KG1 (cell line): ENCODE results near the gene ENAH.
"Not testable (repeated sequence)": the region's sequence is repeated elsewhere in the genome, so short reads cannot be mapped to it uniquely, and the experiment has no call there.

Experiments
- DNase-seq: peaks from one replicate; lab custom pipeline; 2025; lab: John Stamatoyannopoulos, UW

ENAH gene

DNA sequence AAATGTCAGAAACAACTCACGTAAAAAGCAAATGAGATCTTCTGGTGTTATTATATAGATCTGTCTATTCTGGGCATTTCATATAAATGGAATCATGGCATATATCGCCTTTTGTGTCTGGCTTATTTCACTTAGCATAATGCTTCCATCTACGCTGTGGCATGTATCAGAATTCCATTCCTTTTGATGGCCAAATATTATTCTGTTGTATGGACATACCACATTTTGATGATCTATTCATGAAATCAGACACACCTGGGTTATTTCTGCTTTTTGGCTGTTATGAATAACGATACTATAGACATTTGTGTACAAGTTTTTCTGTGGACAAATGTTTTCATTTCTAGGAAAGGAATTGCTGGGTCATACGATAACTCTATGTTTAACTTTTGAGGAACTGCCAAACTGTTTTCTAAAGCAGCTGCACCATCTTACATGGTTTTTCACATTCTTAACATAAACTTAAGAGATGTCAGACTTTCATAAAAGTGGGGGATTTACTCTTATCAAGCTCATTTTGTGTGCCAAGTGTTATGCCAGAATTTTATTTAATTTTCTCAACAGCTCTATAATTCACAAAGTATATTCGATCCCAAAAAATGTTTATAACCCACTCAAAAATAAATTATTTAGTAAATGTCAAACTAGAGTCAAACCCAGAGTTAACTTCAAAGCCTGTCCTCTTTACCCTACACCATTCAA is 7.6 kb downstream of the ENAH start:
- DNase-seq: no peak

DNA sequence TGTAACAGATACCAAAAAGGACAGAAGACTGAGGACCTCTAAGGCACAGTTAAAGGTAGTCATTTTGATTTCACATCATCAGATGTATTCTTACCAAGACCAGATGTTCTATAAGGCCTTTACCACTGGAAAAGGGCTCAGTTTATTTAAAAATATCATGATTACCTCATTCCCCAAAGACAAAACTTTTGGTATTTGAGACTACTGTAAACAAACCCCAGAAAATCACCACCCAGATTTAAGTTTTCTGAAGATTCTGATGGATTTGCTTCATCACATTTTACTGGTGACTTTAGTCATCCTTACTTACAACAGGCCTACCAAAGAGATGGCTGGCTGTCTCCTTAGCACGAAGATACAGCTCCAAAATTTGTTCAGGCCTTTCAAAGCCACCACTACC is 8.3 kb downstream of the ENAH start:
- DNase-seq: no peak

DNA sequence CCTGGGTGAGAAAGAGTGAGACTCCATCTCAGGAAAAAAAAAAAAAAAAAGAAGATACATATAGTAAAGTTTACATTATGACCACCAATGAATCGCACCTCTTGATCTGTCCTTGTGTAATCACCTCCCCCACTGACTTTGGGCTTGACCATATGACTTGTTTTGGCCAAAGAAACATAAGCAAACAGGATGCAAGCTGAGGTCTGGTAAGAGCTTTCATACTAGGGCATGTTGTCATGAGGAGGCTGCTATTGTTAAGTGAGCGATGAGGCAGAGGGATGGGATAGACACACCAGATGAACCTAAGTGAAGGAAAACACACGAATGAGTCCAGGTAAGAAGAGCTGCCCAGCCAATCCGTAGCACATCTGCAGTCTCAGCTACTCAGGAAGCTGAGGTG is 10.7 kb downstream of the ENAH start:
- DNase-seq: no peak

DNA sequence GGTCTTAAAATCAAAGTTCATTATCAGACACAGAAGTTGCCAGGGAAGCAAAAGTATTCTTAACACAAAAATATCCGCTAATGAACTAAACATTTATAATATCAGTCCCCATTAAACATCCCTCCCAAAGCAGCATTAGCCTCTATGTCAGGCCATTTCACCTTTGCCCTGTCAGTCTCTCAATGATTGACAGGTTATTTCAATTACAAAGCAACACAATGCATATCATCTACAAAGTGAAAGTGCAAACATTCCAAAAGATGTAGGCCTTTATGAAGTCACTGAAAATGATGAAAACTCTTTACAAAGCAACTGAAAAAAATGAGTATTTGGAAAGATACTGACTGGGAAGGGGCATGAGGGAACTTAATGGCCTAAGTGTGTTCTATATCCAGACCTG is 14.1 kb downstream of the ENAH start:
- DNase-seq: no peak

DNA sequence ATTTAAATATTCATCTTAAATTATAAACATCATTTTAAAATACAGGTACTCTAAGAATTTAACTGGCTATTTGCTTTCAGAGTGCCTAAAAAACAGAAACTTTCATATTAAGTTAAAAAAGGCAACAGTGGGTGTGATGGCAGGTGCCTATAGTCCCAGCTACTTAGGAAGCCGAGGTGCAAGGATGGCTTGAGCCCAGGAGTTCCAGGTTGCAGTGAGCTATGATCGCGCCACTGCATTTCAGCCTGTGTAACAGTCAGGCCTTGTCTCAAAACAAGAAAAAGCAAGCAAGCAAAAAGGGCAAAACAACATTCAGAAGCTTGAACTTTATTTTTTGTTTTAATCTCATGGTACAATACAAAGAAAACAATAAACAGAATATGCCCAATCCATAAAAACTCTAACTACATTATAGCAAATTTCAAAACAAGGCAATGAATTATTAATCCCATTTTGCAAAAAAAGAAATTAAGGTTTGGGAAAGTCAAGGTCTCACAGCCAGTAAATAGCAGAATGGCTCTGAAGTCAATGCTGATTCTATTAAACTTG is 15.2 kb downstream of the ENAH start:
- DNase-seq: no peak

DNA sequence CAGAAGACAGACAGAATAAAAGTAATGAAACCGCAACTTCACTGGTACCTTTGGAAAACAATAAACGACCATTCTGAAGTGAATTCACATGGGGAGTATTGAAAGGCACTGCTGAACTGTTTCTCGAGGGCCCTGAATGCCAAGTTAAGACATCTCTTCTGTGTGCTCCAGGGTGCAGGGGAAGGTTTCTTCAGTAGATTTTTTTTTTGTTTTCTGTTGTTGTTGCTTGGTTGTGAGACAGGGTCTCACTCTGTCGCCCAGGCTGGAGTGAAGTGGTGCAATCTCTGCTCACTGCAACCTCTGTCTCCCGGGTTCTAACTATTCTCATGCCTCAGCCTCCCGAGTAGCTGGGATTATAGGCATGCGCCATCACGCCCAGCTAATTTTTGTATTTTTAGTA is 15.9 kb downstream of the ENAH start:
- not testable (repeated sequence) for DNase-seq

DNA sequence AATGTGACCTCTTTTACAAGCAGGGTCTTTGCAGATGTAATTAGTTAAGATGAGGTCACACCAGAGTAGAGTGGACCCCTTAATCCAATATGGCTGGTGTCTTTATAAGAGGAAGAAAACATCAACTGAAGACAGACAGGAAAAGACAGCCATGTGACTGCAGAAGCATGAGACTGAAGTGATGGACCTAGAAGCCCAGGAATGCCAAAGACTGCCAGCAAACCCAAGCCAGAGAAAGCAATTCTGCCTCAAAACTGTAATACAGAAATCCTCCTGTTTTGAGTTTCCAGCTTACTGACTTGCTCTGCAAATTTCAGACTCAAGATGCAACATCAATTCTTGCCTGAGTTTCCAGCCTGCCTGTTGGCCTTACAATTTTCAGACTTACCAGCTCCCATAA is 17.3 kb downstream of the ENAH start:
- no peak for DNase-seq

DNA sequence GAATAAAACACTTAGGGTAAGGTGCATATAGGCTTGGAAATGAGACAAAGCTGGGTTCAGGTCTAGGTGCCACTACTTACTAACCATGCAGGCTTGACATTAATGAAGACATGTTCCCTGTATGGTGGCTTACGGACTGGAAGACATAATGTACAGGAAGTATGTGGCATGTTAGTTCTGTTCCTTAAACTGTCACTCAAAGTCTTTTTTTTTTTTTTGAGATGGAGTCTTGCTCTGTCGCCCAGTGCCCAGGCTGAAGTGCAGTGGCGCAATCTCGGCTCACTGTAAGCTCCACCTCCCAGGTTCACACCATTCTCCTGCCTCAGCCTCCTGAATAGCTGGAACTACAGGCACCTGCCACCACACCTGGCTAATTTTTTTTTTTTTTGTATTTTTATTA is 20.1 kb downstream of the ENAH start:
- DNase-seq: not testable (repeated sequence)

DNA sequence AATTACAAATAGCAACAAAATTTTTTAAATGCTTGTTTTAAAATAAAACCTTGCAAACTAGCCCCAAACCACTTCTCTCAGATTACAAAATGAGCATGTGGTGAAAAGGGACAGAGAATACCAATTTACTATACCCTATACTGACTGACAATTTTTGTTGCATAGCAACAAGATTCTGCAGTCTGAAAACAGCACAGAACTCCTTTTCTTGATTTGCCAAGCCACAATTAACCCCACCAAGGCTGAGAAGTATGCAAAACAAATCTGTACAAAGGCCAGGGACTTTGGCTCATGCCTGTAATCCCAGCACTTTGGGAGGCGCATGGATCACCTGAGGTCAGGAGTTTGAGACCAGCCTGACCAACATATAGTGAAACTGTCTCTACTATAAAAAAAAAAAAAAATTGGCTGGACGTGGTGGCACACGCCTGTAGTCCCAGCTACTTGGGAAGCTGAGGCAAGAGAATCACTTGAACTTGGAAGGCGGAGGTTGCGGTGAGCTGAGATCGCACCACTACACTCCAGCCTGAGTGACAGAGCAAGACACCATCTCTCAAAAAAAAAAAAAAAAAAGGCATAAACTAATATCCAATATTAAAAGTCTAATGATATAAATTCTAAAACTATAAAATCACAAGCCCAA is 21.8 kb downstream of the ENAH start:
- DNase-seq: no peak

DNA sequence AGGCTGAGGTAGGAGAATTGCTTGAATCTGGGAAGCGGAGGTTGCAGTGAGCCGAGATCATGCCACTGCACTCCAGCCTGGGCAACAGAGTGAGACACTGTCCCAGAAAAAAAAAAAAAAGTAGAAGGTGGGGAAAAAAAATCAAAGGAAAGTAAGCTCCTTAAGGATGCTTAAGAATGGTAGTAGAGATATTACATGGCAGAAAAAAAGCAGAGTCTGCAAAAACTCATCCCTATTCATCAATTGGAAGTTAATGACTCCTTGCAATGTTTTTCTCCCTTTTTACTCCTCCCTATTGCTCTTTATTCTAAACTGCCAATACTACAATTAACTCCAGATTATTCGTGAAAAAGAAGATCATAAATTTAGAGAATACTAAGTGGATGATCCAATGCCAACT is 23.4 kb downstream of the ENAH start:
- no peak for DNase-seq

DNA sequence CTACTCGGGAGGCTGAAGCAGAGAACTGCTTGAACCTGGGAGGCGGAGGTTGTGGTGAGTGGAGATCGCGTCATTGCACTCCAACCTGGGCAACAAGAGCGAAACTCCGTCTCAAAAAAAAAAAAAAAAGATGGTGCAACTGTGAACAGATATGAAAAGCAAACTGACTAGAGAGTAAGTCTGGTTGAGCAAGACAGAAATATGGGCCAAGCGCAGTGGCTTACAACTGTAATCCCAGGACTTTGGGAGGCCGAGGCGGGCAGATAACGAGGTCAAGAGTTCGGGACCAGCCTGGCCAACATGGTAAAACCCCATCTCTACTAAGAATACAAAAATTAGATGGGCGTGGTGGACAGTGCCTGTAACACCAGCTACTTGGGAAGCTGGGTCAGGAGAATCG is 24.1 kb downstream of the ENAH start:
- DNase-seq: not testable (repeated sequence)

DNA sequence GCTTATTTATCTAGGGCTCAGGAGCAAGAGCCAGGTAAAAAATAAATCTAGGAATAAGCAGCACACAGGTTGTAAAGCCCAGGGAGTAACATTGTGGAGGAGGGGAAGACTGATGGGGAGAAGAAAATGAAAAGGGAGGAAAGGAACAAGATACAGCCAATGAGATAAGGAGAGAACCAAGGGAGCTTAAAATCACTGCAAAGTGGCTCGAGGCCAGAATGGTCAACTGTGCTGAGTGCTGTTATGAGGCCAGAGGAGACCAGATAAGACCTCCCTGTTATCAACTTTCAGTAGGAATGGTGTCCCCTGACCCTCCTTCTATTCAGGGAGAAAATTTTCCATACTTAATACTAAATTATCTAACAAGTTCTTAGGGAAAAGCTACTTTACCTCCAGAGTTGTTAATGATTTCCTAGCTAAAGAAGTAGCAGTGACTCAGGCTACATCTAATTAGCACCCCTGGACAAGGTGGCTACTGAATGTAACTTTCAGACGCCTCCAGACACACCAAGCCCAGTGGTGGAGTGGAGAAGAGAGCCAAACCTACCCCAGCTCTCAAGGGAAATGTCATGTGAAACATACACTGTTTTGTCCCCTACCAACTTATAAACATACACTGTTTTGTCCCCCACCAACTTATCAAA is 25.5 kb downstream of the ENAH start:
- no peak for DNase-seq

DNA sequence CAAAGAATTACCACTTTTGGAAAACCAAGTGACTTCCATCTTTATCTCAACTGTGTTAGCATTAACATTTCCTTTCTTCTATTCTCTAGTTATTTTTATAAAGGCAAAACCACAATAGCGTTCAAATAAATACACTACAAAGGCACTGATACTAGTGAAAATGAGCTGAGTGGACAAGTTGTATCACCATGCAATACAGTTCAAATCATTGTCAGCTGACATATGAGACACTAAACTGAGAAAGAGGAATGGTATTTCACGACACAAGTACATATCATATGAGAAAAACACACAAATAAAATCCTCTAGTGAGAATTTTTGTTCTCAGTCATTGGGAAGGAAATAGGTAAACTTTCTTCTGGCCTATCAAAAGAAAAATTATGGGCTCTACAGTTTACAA is 26.2 kb downstream of the ENAH start:
- no peak for DNase-seq

DNA sequence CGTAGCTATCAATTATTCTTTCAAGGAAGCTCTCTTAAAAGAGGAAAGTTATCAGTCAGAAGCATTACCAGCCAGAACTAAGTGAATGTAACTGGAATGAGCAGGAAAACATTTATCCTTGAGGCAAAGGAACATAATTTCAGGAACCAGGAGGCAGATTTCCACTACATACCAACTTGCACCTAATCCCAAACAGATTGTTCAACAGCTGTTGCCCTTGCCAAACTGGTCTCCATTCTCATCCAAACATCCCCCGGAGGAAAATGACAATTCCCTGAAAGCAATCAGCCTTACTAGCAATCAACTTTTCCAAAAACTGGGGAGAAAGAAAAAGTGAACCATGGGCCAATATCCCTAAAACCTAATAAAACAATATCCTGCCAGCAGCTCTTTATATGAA is 35.0 kb downstream of the ENAH start:
- DNase-seq: no peak

DNA sequence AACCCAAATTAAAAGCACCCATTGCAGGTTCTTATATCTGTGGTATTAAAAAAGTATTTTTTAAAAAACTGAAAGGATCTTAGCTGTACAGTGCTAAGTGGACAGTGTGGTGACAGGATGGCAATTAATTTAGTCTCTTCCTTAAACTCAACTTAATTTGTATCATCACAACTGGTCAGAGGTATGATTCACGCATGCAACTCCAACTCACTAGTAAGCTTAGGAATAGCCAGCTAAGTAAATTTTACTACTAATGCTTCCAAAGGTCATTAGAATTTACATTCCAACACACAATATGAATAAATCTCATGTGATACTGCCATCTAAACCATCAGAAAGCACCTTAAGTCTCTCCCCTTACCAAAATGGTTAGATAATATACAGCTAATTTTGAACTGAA is 35.4 kb downstream of the ENAH start:
- DNase-seq: no peak

DNA sequence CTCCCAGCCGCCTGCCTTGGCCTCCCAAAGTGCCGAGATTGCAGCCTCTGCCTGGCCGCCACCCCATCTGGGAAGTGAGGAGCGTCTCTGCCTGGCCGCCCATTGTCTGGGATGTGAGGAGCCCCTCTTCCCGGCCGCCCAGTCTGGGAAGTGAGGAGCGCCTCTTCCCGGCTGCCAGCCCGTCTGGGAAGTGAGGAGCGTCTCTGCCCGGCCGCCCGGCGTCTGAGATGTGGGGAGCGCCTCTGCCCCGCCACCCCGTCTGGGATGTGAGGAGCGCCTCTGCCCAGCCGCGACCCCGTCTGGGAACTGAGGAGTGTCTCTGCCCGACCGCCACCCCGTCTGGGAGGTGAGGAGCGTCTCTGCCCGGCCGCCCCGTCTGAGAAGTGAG is 37.5 kb downstream of the ENAH start:
- DNase-seq: not testable (repeated sequence)

DNA sequence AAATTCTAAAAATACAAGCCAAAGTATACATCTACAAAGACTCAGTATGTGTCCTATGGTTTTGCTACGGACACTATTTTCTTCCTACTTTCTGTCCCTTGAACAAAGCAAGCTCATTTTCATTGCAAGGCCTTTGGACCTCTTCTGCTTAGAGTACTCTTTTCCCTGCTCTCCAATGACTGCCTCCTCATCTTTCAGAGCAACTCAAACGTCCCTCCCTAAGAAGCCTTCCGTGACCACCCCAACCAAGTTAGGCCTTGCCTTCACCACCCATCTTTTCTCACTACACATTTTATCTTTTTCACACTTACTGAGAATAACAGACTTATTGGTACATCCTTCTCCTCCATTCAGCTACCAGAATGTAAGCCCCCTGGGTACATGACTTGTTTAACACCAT is 39.9 kb downstream of the ENAH start:
- no peak for DNase-seq

DNA sequence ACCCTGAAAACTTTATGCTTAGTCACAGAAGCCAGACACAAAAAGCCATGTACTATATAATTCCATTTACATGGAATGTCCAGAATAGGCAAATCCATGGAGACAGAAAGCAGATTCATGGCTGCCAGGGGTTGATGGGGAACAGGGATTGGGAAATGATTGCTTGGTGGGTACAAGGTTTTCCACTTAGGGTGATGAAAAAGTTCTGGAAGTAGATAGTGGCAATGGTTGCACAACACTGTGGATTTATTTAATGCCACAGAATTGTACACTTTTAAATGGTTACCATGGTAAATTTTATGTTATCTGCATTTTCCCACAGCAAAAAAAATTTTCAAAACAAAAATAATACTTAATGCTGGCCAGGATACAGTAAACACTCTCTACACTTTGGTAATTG is 40.6 kb downstream of the ENAH start:
- no peak for DNase-seq

DNA sequence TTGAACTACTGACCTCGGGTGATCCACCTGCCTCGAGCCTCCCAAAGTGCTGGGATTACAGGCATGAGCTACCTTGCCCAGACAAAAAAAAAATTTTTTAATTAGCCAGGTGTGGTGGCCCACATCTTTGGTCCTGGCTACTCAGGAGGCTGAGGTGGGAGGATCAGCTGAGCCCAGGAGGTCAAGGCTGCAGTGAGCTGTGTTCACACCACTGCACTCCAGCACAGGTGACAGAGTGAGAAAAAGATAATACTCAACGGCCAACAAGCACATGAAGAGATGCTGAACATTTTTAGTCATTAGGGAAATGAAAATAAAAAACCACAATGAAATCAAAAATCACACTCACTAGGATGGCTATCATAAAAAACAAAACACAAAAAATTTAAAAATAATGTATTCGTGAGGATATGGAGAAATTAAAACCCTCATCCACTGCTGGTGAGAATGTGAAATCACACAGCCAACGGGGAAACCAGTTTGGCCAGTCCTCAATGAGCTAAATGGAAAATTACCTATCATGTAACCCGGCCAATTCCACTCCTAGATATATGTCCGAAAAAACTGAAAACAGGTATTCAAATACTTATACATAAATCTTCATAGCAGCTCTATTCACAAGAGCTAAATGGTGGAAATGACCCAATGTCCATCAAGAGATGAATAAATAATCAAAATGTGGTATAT is 41.2 kb downstream of the ENAH start:
- no peak for DNase-seq

DNA sequence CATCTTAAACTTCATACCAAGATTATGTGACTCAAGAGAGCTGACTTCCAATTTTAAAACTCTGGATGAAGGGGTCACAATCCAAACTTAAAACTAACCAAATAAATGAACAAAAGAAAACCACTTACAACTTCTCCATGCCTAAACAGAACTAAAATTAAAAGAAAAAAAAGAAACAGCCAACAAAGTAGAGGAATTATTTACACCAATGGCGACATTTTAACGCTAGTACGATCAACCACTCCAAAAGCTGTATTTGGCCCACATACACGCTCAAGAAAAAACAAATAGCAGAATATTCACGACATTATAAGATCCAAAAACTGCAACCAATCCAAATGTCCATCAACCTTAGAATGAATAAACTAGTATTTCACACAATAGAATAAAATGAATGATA is 42.4 kb downstream of the ENAH start:
- no peak for DNase-seq

DNA sequence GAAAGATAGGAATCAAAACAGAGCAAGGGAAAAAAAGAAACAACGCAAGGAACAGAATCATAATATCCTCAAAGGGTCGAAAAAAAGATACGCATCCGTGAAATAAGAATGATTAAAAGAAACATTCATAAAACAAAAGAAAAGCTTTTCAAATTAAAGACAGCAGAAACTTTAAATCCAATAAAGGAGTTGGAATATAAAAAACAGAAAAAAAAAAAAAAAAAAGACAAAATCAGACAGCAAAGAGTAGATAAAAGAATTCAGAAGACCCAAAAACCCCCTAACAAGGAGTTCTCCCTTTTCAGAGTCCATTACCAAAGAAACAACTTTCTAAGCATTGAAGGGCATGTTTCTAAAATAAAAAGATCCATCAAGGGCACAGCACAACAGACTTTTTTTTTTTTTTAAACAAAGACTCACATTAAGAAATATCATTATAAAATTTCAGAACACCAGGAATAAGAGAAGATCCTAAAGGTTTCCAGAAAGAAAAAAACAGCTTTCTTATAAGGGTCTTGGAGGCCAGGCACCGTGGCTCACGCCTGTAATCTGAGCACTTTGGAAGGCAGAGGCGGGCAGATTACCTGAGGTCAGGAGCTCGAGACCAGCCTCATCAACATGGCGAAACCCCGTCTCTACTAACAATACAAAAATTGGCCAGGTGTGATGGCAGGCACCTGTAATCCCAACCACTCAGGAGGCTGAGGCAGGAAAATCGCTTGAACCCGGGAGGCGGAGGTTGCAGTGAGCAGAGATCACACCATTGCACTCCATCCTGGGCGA is 44.7 kb downstream of the ENAH start:
- no peak for DNase-seq

DNA sequence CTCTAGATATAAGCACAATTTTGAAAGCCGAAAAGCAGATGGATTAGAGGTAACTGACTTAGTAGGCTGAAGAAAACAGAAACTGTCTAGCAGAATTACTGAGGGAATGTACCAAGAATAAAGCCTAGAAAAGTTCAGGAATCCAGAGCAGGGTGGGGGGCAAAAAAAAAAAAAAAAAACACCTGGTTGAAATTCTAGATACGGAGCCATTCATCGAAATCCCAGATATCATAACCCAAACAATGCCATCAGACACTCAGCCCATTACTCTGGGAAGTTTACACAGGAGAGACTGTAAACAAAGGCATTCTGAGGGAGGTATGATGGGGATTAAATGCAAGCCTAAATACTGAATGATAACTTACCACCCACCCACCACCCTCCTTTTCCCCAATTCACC is 45.6 kb downstream of the ENAH start:
- DNase-seq: no peak
